Measurements from ENCODE around the gene ZNF195. TPM values are rescaled to one million over a fixed set of nuclear protein-coding genes. Genes with fewer than 3 reads are reported as not detected.
"Not testable (repeated sequence)": the region's sequence is repeated elsewhere in the genome, so short reads cannot be mapped to it uniquely, and the experiment has no call there.

The ZNF195 gene
- total and polyA plus RNA-seq, 5 donors from 2014 or later = 23.1 to 31.3 (median 25.5) TPM

GRCh38 chr11:3420281-3421042 is 41.5 kb upstream of the ZNF195 start:
- H3K4me3 Mint-ChIP-seq = peak overlapping the region; percentile 36 to 95 (median 67)
- not testable (repeated sequence) for H3K36me3 Mint-ChIP-seq; DNase-seq; H3K4me3 ChIP-seq (ENCODE audit: low read depth, low read length); H3K9me3 Mint-ChIP-seq; H3K9me3 ChIP-seq (ENCODE audit: control insufficient read depth in 2 of 2, low read length in 2 of 2); H3K36me3 ChIP-seq (ENCODE audit: control insufficient read depth, insufficient read depth, low read length); ATAC-seq (ENCODE audit: low read depth in 2 of 2); H3K27ac ChIP-seq (ENCODE audit: insufficient read depth, low read length, poor library complexity, severe bottlenecking); H3K27me3 ChIP-seq (ENCODE audit: control insufficient read depth, insufficient read depth, low read length); H3K4me1 ChIP-seq (ENCODE audit: control insufficient read depth, insufficient read depth, low read length, poor library complexity, severe bottlenecking); H3K27me3 Mint-ChIP-seq
- peaks cover 0 to 22% (median 6%) of the 10 kb centered on the region in 4 donors for H3K4me1 Mint-ChIP-seq
- H3K27ac Mint-ChIP-seq = peak overlapping the region in 1 of 3 donors; percentile 96

DNA sequence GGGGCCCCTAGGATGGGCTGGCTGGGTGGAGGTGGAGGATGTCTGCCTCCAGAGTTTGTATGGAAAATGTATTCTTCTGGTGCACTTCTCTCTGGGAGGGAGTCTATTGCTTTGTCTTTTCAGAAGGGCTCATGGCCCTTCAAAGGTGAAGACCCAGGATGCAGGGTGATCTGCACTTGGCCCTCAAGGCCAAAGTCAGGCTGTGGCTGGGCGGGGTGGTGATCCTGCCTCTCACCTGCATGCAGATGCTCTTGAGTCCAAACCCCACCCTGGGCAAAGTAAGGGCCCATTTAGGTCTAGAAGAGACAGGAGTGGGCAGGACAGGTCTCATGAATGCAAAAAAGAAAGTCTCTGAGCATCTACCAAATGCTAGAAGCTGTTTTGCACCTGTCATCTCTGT is 40.5 kb upstream of the ZNF195 start:
- peak overlapping the region in 1 of 4 donors; percentile 42 for H3K4me3 Mint-ChIP-seq
- not testable (repeated sequence) for H3K4me1 ChIP-seq (ENCODE audit: control insufficient read depth, insufficient read depth, low read length, poor library complexity, severe bottlenecking); H3K27ac Mint-ChIP-seq; H3K27me3 Mint-ChIP-seq; H3K9me3 ChIP-seq (ENCODE audit: control insufficient read depth in 2 of 2, low read length in 2 of 2); ATAC-seq (ENCODE audit: low read depth in 2 of 2); H3K36me3 Mint-ChIP-seq; H3K4me3 ChIP-seq (ENCODE audit: low read depth, low read length); H3K27me3 ChIP-seq (ENCODE audit: control insufficient read depth, insufficient read depth, low read length); H3K9me3 Mint-ChIP-seq; H3K36me3 ChIP-seq (ENCODE audit: control insufficient read depth, insufficient read depth, low read length); DNase-seq; H3K27ac ChIP-seq (ENCODE audit: insufficient read depth, low read length, poor library complexity, severe bottlenecking)
- H3K4me1 Mint-ChIP-seq = peaks cover 0 to 22% (median 6%) of the 10 kb centered on the region in 4 donors

DNA sequence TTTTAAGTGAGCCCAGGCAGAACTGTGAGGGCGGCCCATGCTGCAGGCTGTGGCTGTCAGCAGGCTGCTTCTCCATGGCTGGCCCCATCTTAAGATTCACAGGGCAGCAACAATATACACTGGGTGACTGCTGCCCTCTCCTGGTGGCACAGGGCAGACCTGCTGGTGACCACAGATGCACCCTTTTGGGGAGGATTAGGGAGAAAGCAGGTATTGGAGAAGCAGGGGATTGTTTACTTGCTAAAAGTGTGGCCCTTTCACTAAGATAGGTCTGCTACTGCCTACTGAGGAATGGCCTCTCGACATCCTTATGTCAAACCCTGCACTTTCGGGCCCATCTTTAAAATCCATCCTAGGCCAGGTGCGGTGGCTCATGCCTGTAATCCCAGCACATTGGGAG is 38.1 kb upstream of the ZNF195 start:
- H3K27ac Mint-ChIP-seq; ATAC-seq (ENCODE audit: low read depth in 2 of 2); H3K9me3 Mint-ChIP-seq; H3K27me3 Mint-ChIP-seq; H3K9me3 ChIP-seq (ENCODE audit: control insufficient read depth in 2 of 2, low read length in 2 of 2); H3K27ac ChIP-seq (ENCODE audit: insufficient read depth, low read length, poor library complexity, severe bottlenecking); H3K36me3 ChIP-seq (ENCODE audit: control insufficient read depth, insufficient read depth, low read length); H3K27me3 ChIP-seq (ENCODE audit: control insufficient read depth, insufficient read depth, low read length); H3K36me3 Mint-ChIP-seq; H3K4me3 ChIP-seq (ENCODE audit: low read depth, low read length); H3K4me1 ChIP-seq (ENCODE audit: control insufficient read depth, insufficient read depth, low read length, poor library complexity, severe bottlenecking): not testable (repeated sequence)
- H3K4me1 Mint-ChIP-seq = peaks cover 0 to 15% (median 6%) of the 10 kb centered on the region in 4 donors
- DNase-seq = peak; percentile 36 to 51 (median 45)
- peak overlapping the region in 2 of 4 donors; percentile 11 to 65 for H3K4me3 Mint-ChIP-seq

- not testable (repeated sequence) for H3K27ac ChIP-seq (ENCODE audit: insufficient read depth, low read length, poor library complexity, severe bottlenecking); H3K27me3 ChIP-seq (ENCODE audit: control insufficient read depth, insufficient read depth, low read length); H3K27ac Mint-ChIP-seq; H3K4me1 ChIP-seq (ENCODE audit: control insufficient read depth, insufficient read depth, low read length, poor library complexity, severe bottlenecking); H3K9me3 Mint-ChIP-seq; H3K36me3 ChIP-seq (ENCODE audit: control insufficient read depth, insufficient read depth, low read length); H3K36me3 Mint-ChIP-seq; H3K4me1 Mint-ChIP-seq; H3K27me3 Mint-ChIP-seq; ATAC-seq (ENCODE audit: low read depth in 2 of 2); DNase-seq; H3K9me3 ChIP-seq (ENCODE audit: control insufficient read depth in 2 of 2, low read length in 2 of 2); H3K4me3 ChIP-seq (ENCODE audit: low read depth, low read length); H3K4me3 Mint-ChIP-seq
These were observed 36.4 kb upstream of the ZNF195 start for GRCh38 chr11:3415301-3415700.

- H3K27me3 Mint-ChIP-seq, DNase-seq, H3K36me3 Mint-ChIP-seq: not testable (repeated sequence)
These were observed 34.7 kb upstream of the ZNF195 start for GRCh38 chr11:3413666-3414065.

DNA sequence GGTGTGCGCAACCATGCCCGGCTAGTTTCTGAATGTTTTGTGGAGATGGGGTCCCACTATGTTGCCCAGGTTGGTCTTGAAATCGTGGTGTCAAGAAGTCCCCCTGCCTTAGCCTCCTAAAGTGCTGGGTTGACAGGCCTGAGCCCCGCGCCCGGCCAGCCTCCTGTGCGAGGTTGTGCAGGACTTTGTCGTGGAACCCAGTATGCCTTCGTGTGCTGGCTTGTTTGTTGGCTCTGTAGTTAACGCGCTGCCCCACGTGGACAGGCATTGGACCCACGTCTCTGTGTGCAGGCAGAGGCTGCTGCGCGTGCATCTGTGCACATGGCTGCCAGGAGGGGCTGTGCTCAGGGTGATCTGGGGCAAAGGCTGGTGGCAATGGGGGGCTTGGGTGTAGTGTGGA is 33.9 kb upstream of the ZNF195 start:
- H3K27ac Mint-ChIP-seq = no peak overlapping the region
- H3K9me3 ChIP-seq (ENCODE audit: control insufficient read depth in 2 of 2, low read length in 2 of 2) = no peaks in the 10 kb centered on the region
- no peaks in the 10 kb centered on the region for H3K4me1 ChIP-seq (ENCODE audit: control insufficient read depth, insufficient read depth, low read length, poor library complexity, severe bottlenecking)
- ATAC-seq (ENCODE audit: low read depth in 2 of 2) (no peak), DNase-seq (no peak)
- no peak overlapping the region for H3K4me3 Mint-ChIP-seq
- H3K4me1 Mint-ChIP-seq = peaks cover 0 to 9% (median 4%) of the 10 kb centered on the region in 4 donors
- H3K27me3 Mint-ChIP-seq = no peaks in the 10 kb centered on the region
- no peaks in the 10 kb centered on the region for H3K36me3 Mint-ChIP-seq
- H3K4me3 ChIP-seq (ENCODE audit: low read depth, low read length) = no peak overlapping the region
- H3K9me3 Mint-ChIP-seq = peaks cover 0 to 2% (median 0%) of the 10 kb centered on the region in 7 donors
- no peak overlapping the region for H3K27ac ChIP-seq (ENCODE audit: insufficient read depth, low read length, poor library complexity, severe bottlenecking)
- no peaks in the 10 kb centered on the region for H3K27me3 ChIP-seq (ENCODE audit: control insufficient read depth, insufficient read depth, low read length)
- H3K36me3 ChIP-seq (ENCODE audit: control insufficient read depth, insufficient read depth, low read length) = no peaks in the 10 kb centered on the region

More at GRCh38 chr11:3413666-3414065, 34.7 kb upstream of the ZNF195 start:
- ATAC-seq (ENCODE audit: low read depth in 2 of 2); H3K4me1 ChIP-seq (ENCODE audit: control insufficient read depth, insufficient read depth, low read length, poor library complexity, severe bottlenecking); H3K27ac Mint-ChIP-seq; H3K9me3 Mint-ChIP-seq; H3K36me3 ChIP-seq (ENCODE audit: control insufficient read depth, insufficient read depth, low read length); H3K4me3 ChIP-seq (ENCODE audit: low read depth, low read length); H3K4me1 Mint-ChIP-seq; H3K9me3 ChIP-seq (ENCODE audit: control insufficient read depth in 2 of 2, low read length in 2 of 2); H3K27ac ChIP-seq (ENCODE audit: insufficient read depth, low read length, poor library complexity, severe bottlenecking); H3K4me3 Mint-ChIP-seq; H3K27me3 ChIP-seq (ENCODE audit: control insufficient read depth, insufficient read depth, low read length): not testable (repeated sequence)

DNA sequence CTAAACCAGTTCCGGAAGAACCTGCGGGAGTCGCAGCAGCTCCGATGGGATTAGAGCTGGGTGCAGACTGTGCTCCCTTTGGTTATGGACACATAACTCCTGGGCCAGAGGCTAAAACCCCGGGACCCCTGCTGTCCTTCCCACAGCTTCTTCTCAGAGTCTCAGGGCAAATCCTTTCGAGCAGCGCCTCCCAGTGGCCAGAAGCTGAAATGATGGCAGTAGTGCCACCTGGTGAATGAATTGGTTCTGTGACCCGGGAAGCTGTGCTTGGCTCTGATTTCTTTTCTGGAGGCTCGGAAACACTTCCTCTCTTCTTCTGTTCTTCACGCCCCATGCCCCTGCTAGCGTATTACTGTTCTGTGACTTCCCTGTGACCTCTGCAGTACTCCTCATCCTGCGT is 29.8 kb upstream of the ZNF195 start:
- H3K9me3 Mint-ChIP-seq; H3K27me3 ChIP-seq (ENCODE audit: control insufficient read depth, insufficient read depth, low read length); H3K27ac ChIP-seq (ENCODE audit: insufficient read depth, low read length, poor library complexity, severe bottlenecking); ATAC-seq (ENCODE audit: low read depth in 2 of 2); H3K27me3 Mint-ChIP-seq; H3K36me3 Mint-ChIP-seq; H3K4me3 ChIP-seq (ENCODE audit: low read depth, low read length); H3K9me3 ChIP-seq (ENCODE audit: control insufficient read depth in 2 of 2, low read length in 2 of 2); H3K4me3 Mint-ChIP-seq; H3K36me3 ChIP-seq (ENCODE audit: control insufficient read depth, insufficient read depth, low read length); H3K4me1 Mint-ChIP-seq; H3K4me1 ChIP-seq (ENCODE audit: control insufficient read depth, insufficient read depth, low read length, poor library complexity, severe bottlenecking): not testable (repeated sequence)
- peak overlapping the region in 1 of 3 donors; percentile 56 for H3K27ac Mint-ChIP-seq
- peak; percentile 65 to 74 (median 72) for DNase-seq

- not testable (repeated sequence) for DNase-seq
- peak overlapping the region in 1 of 3 donors; percentile 53 for H3K27ac Mint-ChIP-seq
These were observed 29.2 kb upstream of the ZNF195 start for GRCh38 chr11:3408058-3408605.

More at GRCh38 chr11:3408058-3408605, 29.2 kb upstream of the ZNF195 start:
- not testable (repeated sequence) for H3K4me3 ChIP-seq (ENCODE audit: low read depth, low read length); H3K9me3 ChIP-seq (ENCODE audit: control insufficient read depth in 2 of 2, low read length in 2 of 2); H3K36me3 Mint-ChIP-seq; H3K4me1 ChIP-seq (ENCODE audit: control insufficient read depth, insufficient read depth, low read length, poor library complexity, severe bottlenecking); H3K9me3 Mint-ChIP-seq; H3K27ac ChIP-seq (ENCODE audit: insufficient read depth, low read length, poor library complexity, severe bottlenecking); H3K27me3 ChIP-seq (ENCODE audit: control insufficient read depth, insufficient read depth, low read length); H3K36me3 ChIP-seq (ENCODE audit: control insufficient read depth, insufficient read depth, low read length); ATAC-seq (ENCODE audit: low read depth in 2 of 2); H3K4me3 Mint-ChIP-seq; H3K27me3 Mint-ChIP-seq; H3K4me1 Mint-ChIP-seq
